ENCODE results near the gene PPARA.

The PPARA gene

DNA sequence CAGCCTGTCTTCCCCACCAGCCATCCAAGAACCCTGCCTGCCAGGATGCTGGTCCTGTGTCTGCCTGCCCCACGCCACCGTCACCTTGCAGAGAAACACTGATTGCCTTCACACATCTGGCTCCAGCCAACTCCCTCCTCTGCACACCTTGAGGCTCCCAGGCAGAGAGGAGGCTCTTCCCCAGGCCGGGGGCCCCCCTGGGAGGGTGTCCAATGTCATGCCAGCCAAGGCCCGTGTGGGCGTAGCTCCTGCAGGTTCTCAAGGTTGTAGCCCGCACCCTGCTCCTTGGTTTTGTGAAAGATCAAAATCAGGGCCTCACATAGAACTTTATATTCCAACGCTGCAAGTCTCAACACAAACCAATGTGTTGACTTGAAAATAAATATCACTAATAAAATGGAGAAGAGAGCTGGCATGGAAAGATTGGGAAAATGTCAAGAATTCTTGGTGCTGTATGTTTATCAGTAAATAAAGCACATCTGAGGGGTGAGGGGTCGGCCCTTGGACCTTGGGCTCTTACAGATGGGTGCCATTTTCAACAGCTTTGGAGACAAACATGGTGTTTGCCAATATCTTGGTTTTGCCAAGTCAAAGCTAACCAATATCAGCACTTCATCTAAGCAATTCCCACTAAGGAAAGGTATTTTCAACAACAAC, 6.7 kb upstream of the PPARA start:
- no peak for DNase-seq (ENCODE audit: low spot score)

DNA sequence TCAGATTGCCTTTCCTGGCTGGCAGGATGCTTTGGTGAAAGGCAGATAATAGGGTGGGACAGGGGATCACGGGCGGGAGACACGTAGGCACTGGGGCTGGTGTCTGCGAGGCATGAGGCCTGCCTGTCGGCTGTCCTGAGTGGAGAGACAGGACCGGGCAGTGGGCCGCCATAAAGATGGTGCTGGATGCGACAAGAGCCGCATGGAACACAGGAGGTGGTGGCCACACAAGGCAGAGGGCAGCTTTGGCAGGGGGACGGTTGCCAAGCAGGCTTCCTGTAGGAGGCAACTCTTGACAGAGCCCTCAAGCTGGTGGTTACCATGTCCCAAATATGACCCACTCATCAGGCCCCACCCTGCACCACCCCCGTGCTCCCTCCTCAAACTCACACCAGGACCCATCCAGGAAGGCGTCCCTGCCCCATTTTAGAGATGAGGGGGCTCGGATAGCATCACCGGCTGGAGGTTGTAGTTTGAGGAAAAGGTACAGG, 4.9 kb upstream of the PPARA start:
- no peak for DNase-seq (ENCODE audit: low spot score)

DNA sequence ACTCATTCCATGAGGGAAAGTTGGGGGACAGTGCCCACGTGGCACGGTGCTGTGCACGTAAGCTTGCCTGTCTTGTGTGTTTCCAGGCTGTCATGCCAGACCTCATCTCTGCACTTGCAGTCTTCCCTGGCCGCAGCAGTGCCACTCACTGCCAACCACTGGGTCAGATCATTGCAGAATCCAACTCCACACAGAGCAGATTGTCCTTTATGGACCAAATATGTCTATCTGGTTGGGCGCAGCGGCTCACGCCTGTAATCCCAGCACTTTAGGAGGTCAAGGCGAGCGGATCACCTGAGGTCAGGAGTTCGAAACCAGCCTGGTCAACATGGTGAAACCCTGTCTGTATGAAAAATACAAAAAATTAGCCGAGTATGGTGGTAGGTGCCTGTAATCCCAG, 4.4 kb upstream of the PPARA start:
- DNase-seq (ENCODE audit: low spot score) = no peak

DNA sequence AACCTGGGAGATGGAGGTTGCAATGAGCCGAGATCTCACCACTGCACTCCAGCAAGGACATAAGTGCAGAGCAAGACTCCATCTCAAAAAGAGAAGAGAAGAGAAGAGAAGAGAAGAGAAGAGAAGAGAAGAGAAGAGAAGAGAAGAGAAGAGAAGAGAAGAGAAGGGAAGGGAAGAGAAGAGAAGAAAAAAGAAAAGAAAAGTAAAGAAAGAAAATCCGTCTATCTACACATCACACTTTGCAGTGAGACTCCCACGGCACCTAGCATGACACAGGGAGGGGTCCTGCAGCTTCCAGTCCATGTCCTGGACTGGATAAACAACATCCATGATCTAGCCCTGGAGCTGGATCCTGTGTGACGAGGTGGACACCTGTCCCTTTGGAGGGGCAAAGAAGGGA, 4.0 kb upstream of the PPARA start:
- DNase-seq (ENCODE audit: low spot score) = no peak

DNA sequence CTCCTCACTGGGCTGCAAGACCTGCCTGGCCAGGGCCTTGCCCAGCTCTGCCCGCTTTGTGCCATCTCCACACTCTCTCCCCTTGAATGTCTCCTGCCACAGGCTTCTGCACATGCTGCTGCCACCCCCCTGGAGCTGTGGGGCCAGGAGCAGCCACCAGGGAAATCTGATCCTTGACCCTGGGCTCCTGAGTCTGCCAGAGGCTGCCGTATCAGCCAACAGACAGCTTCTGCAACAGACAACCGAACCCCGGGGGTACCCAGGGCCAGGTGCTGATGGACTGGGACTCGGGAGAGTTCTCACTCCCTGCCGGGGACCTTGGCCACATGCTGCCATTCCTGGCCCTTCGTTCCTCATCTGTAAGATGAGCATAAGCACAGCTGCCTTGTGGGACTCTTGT, 3.3 kb upstream of the PPARA start:
- no peak for DNase-seq (ENCODE audit: low spot score)

DNA sequence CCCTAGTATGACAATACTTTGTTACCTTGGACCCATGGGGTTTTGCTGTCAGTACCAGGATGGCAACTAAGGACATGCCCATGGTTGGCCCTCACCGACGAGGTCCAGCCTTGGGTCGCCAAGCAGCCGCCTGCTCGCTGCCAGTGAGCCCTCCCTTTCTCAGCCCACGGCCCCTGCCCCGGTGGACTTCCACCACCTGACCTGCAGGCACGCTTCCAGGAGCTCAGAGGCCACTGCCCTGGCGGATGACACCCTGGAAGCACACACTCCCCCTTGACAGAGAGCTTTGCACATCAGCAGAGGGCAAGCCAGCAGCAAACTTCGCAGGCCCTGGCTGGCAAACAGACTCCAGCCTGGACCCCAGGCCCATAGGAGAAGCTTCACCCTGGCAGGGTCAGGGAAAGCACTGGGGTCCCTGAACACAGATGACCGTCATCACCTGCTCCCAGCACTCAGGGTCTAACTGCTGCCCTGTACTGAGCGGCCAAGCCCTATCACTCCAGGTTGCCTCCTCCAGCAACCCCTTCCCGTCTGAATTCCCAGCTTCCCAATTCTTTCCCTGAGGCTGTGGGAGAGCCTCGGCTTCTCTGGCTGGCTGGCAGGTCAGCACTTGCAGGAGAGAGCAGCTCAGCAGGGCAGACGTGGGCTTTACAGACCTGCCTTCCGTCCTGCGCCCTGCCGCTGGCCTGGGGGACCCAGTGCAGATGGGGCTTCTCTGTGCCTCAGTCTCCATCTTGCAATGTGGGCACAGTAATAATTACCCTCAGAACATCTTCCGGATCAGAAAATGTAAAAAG, 2.7 kb upstream of the PPARA start:
- no peak for DNase-seq (ENCODE audit: low spot score)

DNA sequence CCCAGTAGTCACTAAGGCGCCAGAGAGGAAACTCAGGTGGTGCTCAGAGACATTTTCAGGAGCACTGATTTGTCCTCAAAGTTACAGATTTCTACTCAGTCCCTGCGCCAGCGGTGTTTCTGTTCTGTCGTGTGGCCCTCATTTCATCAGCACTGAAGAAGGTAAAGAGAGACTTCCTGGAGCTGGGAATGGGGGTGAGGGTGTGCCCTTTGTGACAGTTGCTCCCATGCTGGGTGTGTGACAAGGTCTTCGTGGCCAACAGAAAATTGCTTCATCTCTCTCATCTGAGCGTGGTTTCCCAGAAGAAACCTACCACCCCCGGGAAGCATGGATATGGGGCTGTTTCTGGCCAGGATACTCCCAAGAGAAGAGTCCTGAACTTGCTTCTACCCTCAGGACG, 2.0 kb upstream of the PPARA start:
- no peak for DNase-seq (ENCODE audit: low spot score)

DNA sequence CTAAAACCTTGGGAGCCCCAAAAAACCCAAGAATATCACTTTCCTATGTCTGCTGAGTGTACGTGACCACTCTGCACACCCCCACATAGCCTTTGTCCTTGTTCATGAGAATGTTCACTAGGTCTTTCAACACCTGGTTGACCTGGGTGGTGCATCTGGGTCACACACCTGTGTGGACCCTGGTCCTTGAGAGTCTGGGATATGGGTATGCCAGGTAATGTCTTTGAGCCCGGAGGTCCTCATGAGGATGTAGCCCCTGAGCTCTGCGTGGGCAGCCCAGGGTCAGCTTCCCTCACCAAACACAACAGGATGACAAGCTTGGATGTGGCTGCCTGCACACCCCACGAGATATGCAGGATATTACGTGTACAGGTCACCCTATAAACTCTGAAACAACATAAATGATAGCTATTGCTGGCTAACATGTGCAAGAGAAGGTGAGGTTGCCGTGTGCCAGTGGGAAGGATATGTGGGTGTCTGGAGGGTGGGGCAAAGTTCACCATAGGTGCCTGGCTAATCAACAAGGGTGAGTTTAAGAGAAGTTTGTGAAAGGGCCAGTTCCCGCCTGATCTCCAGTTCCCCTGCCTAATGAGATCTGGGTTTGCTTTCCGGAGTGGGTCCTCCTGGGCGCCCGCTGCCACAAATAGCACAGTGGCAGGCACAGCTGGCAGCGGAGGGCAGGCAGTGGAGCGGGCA, 1.4 kb upstream of the PPARA start:
- no peak for DNase-seq (ENCODE audit: low spot score)

DNA sequence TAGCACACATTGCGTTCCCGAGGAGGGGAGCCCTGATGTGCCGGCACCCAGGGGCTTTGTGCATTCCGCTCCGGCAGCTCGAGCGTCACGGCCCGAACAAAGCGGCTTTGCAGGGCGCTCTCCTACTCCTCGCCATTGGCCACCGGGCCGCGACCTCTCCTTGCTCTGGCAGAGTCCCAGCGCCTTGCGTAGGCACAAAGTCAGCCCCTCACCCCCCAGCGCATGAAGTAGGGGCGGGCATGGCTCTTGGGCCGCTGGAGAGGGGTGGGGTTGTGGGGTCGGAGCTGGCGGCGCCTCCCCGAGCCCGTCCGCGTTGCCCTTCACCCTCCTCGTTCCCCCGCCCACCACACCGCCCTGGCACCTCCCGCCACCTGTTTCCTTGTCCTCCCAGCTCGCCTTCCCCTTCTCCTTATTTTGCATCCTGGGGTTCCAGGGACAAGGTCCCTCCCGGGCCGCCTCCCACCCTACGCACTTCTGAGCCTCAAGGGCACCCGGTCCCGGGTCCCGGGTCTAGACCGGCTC, 753 bp upstream of the PPARA start:
- no peak for DNase-seq (ENCODE audit: low spot score)

DNA sequence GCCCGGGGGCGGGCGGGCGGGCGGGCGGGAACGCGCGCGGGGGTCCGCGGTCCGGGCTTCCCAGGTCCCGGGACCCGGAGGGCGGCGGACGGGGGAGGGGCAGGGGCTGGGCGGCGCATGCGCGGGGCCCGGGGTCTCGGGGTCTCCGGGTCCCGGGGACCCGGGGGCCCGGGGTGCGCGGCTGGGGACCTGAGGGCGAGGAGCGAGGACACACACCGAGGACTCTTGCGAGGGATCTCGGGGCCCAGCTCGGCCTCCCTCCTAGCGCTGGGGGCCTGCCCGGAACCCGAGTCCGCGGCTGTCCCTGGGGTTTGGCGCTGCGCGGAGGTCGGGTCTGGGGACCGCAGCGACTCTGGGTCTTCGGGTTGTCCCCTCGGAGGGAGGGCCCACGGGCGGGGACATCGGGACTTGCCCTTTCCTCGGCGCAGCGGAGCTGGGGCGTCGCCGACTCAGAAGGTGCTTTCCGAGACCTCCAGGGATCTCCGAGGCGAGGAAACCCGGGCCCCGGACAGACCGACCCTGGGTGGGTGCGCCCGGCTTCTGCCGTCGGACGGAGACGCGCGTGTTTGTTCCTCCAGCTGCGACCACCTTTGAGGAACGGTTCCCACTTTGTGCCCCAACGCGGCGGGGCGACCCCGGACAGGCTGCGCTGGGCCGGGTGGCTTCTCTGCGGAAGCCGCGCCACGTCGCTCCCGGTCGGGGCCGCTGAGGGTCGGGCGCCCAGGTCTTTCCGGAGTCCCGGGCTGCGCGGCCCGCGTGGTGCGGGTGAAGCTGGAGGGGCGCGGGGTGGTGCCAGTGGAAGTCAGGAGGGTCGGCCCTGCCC, 540 bp downstream of the PPARA start:
- DNase-seq (ENCODE audit: low spot score) = peak; percentile 35

DNA sequence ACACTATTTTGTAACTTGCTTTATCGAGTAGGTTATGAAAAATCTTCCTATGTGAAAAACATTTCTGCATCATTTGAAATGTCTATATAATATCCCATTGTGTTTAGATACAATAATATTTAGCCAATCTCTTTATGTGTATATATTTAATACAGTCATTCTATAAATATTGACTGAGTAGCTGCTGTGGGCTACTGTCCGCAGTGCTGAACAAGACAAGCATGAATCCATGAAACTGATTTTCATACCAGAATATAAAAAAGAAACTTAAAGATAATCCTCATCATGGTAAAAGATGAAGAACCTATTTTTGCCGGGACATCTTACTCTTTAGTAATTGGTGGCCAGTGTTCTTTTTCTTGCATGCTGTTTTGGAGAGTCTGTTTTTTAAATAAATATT, 3.6 kb downstream of the PPARA start:
- no peak for DNase-seq (ENCODE audit: low spot score)

DNA sequence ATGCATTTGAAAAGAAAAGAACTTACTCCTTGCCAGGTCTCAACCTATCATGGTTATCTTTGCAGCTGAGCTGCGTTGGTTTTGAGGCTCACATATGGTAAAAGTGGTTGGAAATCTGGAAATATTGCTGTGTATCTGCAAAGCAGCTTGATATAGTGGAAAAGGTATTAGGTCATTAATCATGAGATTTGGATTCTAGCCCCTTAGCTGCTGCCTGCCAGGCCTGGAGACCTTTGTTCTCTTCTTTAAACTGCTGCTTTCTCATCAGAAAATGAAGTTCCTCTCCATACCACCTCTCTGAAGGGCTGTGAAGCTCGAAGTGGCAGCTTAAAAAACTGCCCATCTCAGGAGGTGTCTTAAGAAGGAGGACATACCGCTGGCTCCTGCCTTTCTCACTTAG, 5.7 kb downstream of the PPARA start:
- DNase-seq (ENCODE audit: low spot score) = no peak

DNA sequence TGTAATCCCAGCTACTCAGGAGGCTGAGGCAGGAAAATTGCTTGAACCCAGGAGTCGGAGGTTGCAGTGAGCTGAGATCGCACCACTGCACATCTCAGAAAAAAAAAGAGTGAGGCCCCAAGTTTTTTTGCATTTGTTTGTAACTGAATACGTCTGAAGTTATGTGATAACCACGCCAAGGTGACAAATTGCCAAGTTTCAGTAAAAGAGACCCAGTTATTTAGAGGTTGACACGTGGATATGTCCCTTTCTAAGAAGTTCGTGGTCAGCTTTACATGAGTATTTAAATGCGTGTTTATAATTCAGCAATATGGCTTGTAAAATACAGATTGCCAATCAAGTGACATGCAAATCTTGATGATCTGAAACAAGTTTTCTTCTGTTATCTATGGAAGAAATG, 8.0 kb downstream of the PPARA start:
- DNase-seq (ENCODE audit: low spot score) = no peak

DNA sequence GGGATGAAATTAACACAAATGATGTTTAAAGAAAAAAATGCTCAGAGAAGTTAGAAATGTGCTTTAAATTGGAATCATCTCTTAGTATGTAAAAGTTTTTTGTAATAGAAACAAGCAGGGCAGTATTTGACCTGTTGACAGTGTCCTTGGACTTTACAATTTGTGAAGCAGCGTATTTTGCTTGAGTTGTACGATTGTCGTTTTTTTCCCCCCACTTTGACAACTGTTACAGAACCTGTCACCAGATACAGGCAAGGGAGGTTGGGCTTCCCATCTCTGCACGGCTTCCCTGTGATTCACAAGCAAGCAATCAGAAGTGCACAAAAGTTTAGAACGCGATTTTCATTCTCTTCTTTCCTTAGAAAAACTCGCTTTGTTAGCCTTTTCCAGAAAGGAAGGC, 8.9 kb downstream of the PPARA start:
- DNase-seq (ENCODE audit: low spot score) = no peak

DNA sequence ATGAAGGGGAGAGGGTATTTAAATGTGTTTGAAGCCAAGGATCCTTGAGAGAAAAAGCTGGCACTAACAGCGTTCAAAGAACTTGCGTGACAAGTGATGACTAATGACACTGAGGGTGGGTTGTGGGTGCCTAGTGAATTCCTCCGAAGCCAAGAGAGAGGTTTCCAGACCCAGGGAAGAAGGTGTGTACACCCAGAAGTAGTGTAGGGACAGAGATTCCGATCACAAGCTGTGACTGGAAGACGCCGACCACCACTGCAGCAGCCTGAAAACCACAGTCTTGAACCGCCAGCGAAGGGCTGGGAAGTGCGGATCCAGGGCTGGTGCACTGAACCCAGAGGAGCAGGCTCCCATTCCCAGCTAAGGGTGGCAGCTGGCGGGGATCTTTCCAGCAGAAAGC, 9.5 kb downstream of the PPARA start:
- no peak for DNase-seq (ENCODE audit: low spot score)

DNA sequence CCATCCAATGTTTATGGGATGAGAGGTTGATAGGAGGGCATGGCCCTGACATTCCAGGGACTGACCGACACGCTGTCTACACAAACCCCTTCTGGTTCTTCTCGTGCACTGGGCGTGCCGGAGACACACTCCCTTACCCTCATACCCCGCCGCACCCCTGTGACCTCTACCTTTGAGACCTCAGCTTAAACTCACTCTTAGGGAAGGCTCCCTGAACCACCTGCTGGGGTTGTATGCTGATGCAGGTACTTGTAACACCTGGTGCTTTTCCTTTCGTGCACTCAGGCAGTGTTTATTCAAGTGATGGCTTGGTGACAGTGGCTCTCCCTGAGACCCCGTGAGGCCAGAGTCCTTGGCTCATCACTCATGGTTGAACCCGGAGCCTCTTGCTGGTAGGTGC, 12.0 kb downstream of the PPARA start:
- DNase-seq (ENCODE audit: low spot score) = no peak

DNA sequence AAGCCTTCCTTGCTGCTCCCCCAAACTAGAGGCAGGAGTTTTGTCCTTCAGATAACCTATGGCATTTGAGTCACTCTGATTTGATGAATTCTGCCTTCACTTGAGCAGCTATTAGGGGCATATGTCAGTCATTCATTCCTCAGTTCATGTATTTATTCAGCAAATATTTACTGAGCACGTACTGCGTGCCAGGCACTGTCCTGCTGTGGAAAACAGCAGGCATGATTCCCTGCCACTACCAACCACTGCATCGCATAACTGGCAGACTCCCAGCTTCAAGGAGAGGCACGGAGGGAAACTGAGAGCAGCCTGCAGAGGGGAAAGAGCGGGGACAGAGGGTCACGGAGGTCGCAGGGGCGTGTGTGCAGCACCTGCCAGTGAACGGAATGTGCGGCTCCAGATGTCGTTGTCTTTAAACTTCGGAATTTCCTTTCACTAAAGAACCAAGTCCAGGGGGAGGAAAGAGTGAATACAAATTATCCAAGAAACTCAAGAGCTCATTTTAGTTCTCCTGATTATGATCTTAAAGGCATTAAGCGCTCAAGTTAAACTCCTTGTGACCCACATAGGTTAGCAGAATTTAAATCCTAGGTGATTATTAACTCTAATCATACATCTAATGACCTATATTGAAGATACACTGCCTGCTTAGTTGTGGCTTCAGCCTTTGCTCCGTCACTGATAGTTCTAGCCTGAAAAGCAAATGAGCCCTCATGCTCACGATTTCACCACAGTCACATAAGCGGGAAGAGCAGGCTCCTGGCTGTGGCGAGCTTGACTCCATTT, 12.6 kb downstream of the PPARA start:
- DNase-seq (ENCODE audit: low spot score) = no peak

DNA sequence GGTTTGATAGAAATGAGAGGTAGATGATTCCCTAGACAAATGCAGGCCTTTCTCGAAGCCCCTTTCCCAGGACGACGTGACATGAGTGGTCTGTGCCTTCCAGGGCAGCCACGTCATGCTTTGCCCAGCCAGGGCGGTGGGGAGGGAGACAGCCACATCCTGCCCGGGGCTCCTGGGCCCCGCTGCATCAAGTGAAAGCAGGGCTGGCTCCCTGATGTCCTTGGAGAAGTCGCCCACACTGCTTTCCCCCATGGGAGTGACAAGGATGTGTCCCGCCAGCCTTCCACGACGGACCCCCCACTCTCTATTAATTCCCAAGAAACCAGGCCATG, 13.2 kb downstream of the PPARA start:
- no peak for DNase-seq (ENCODE audit: low spot score)

DNA sequence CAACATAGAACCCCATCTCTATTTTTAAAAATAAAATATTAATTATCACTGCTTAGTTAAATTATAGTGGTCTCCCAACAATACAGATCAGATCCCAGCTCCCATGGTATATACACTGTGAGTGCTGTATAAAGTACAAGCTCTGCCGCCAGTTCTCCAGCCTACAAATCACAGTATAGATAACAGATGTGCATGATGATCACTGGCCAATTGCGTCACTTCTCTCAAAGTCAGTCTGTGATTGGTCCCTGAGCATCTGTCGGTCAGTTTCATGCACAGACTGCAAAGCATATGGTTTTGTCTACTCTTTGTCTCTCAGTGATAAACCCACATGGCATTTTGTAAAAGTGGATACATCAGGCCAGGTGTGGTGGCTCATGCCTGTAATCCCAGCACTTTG, 15.7 kb downstream of the PPARA start:
- no peak for DNase-seq (ENCODE audit: low spot score)

DNA sequence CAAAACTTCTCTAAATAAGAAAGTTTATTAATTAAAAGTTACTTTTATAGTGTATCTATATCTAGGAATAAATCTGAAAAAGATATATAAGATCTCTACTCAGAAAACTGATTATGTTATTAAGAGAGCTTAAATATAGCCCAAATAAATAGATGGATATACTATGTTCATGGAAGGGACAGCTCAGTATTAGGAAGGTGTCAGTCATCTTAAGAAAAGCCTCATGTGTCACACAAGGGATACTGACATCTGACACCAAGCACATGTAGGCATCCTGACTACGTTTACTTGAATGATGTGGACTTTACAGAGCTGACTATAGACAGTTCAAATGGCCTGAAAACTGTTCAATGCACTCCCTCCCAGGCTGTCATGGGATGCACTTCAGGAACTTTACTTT, 19.3 kb downstream of the PPARA start:
- DNase-seq (ENCODE audit: low spot score) = no peak

DNA sequence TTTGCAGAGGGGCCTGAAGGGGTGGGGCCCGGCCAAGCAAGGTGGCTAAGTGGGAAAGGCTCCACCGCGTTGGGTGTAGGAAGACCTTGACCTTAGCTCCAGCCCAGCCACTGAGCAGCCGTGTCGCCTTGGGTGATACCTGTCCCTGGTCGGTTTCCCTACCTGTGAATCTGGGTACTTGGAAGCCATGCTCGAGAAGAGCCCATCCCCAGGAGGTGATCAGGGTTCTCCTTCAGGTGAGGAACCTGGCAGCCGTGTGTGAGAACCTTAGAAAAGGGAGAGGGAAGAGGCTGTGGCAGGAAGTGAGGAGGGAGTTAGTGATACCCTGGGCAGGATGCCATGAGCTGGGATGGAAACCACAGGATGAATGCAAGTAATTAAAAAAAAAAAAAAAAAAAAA, 21.6 kb downstream of the PPARA start:
- DNase-seq (ENCODE audit: low spot score) = no peak
